Measurements from ENCODE around the gene DDX41.
A peak's percentile ranks its signal among the peaks of the same experiment; 100 is the strongest.

The DDX41 gene

GRCh38 chr5:177555228-177555627 is 38.5 kb upstream of the DDX41 start:
- no peak for DNase-seq
- peaks cover 4% of the 10 kb centered on the region for H3K36me3 ChIP-seq
- no peak for TF ChIP-seq CTCF (IDR thresholded peaks at IDR 0.05; ENCODE audit: low read depth, low read length)
- H3K4me1 ChIP-seq = no peaks in the 10 kb centered on the region
- H3K9me3 ChIP-seq = no peaks in the 10 kb centered on the region
- no peak overlapping the region; the same call in 1 of the 2 replicates for H3K4me3 ChIP-seq (ENCODE audit: low read depth, low read length)
- H3K27me3 ChIP-seq = no peaks in the 10 kb centered on the region

- H3K9me3 ChIP-seq = no peaks in the 10 kb centered on the region
- peak; percentile 97 for DNase-seq
- peaks cover 4% of the 10 kb centered on the region for H3K36me3 ChIP-seq
- H3K4me1 ChIP-seq = no peaks in the 10 kb centered on the region
- H3K27me3 ChIP-seq = no peaks in the 10 kb centered on the region
- TF ChIP-seq CTCF (IDR thresholded peaks at IDR 0.05; ENCODE audit: low read depth, low read length) = peak; percentile 42
- peak within 1 kb of the TSS; percentile 85 for H3K4me3 ChIP-seq (ENCODE audit: low read depth, low read length)
Measured at GRCh38 chr5:177554474-177555111, 37.8 kb upstream of the DDX41 start, which contains the start of gene FAM193B. Gene FAM193B (minus strand): TSS chr5:177554563. CDS start chr5:177554458, 105 bp downstream.

GRCh38 chr5:177553671-177554429 is 37.1 kb upstream of the DDX41 start:
- Histone ChIP-seq H3K9me3 (no peaks in the 10 kb centered on the region), H3K4me3 (ENCODE audit: low read depth, low read length) (peak overlapping the region; percentile 85), H3K27me3 (no peaks in the 10 kb centered on the region), H3K36me3 (peaks cover 4% of the 10 kb centered on the region), H3K4me1 (no peaks in the 10 kb centered on the region)
- no peak for TF ChIP-seq CTCF (IDR thresholded peaks at IDR 0.05; ENCODE audit: low read depth, low read length)
- DNase-seq = peak; percentile 42

GRCh38 chr5:177552839-177553455 is 36.2 kb upstream of the DDX41 start:
- no peak for TF ChIP-seq CTCF (IDR thresholded peaks at IDR 0.05; ENCODE audit: low read depth, low read length)
- H3K27me3 ChIP-seq = no peaks in the 10 kb centered on the region
- peak; percentile 41 for DNase-seq
- H3K4me3 ChIP-seq (ENCODE audit: low read depth, low read length) = peak overlapping the region; percentile 85
- peaks cover 4% of the 10 kb centered on the region for H3K36me3 ChIP-seq
- no peaks in the 10 kb centered on the region for H3K9me3 ChIP-seq
- no peaks in the 10 kb centered on the region for H3K4me1 ChIP-seq

- DNase-seq = no peak
- no peak for TF ChIP-seq CTCF (IDR thresholded peaks at IDR 0.05; ENCODE audit: low read depth, low read length)
- Histone ChIP-seq H3K4me1 (peaks cover 8% of the 10 kb centered on the region; the same call in 1 of the 2 replicates), H3K36me3 (peaks cover 10% of the 10 kb centered on the region), H3K4me3 (ENCODE audit: low read depth, low read length) (no peak overlapping the region), H3K9me3 (no peaks in the 10 kb centered on the region), H3K27me3 (no peaks in the 10 kb centered on the region)
Measured at GRCh38 chr5:177550122-177550521, 33.4 kb upstream of the DDX41 start.
